HFFc6 (cell line): ENCODE results near the gene BMP8A. TPM values are rescaled to one million over a fixed set of nuclear protein-coding genes. Genes with fewer than 3 reads are reported as not detected.
"Not testable (repeated sequence)": the region's sequence is repeated elsewhere in the genome, so short reads cannot be mapped to it uniquely, and the experiment has no call there.

ENCODE experiments used
- DNase-seq: peaks from one replicate; pipeline ENCODE4 v3.0.0-alpha.2; 2018
- H3K27ac Mint-ChIP-seq: 2 replicates; pipeline ENCODE4 v1.8.0; 2020; ENCODE audit warnings: mild to moderate bottlenecking, mixed read lengths
- H3K27me3 Mint-ChIP-seq: 2 replicates; pipeline ENCODE4 v1.8.0; 2021; ENCODE audit warnings: mild to moderate bottlenecking, moderate library complexity, mixed read lengths; ENCODE audit not compliant: insufficient read depth
- H3K36me3 Mint-ChIP-seq: 2 replicates; pipeline ENCODE4 v1.8.0; 2021; ENCODE audit warnings: low read depth, mixed read lengths
- H3K4me1 Mint-ChIP-seq: 2 replicates; pipeline ENCODE4 v1.8.0; 2020; ENCODE audit warnings: low read depth, mixed read lengths
- H3K4me3 Mint-ChIP-seq: 2 replicates; pipeline ENCODE4 v1.8.0; 2020; ENCODE audit warnings: mild to moderate bottlenecking, moderate library complexity, mixed read lengths
- H3K9me3 Mint-ChIP-seq: 2 replicates; pipeline ENCODE4 v1.8.0; 2020; ENCODE audit warnings: mild to moderate bottlenecking, mixed read lengths
- CTCF ChIP-seq: fragments of 200-600 bp; sonication (generic); IDR thresholded peaks from 2 replicates; pipeline ENCODE4 v1.5.0; 2021; ENCODE audit warnings: antibody characterized with exemption, mild to moderate bottlenecking
- total RNA-seq, 6 experiments: library from RNA; stranded (reverse); fragmentation: NEBNext Ultra II Directional; extraction: Animal tissue kit (Norgen Biotek cat#: 25700); gene quantifications; 2 replicates in 1 of 6; 3 replicates in 5 of 6; pipeline ENCODE4 v1.2.3, GENCODE V29; 2021

BMP8A gene
- total RNA-seq, 6 experiments from 2014 or later = not detected

GRCh38 chr1:39473324-39473723 is 18.1 kb upstream of the BMP8A start:
- no peak for DNase-seq
- Mint-ChIP-seq H3K27ac (no peak overlapping the region; the same call in 1 of the 2 replicates), H3K4me1 (peaks cover 11% of the 10 kb centered on the region; the same call in 1 of the 2 replicates), H3K4me3 (no peak overlapping the region; the same call in 1 of the 2 replicates), H3K27me3 (peaks cover 15% of the 10 kb centered on the region), H3K36me3 (peaks cover 34% of the 10 kb centered on the region), H3K9me3 (no peaks in the 10 kb centered on the region)
- no peak for TF ChIP-seq CTCF

- H3K27me3 Mint-ChIP-seq = peaks cover 11% of the 10 kb centered on the region
- DNase-seq = no peak
- no peak overlapping the region for H3K4me3 Mint-ChIP-seq
- peaks cover 20% of the 10 kb centered on the region; the same call in 1 of the 2 replicates for H3K4me1 Mint-ChIP-seq
- H3K9me3 Mint-ChIP-seq = no peaks in the 10 kb centered on the region
- H3K27ac Mint-ChIP-seq = peak overlapping the region; percentile 19
- peaks cover 30% of the 10 kb centered on the region for H3K36me3 Mint-ChIP-seq
- TF ChIP-seq CTCF = no peak
Observed at GRCh38 chr1:39474810-39475209, 16.6 kb upstream of the BMP8A start.

GRCh38 chr1:39475551-39475950 is 15.9 kb upstream of the BMP8A start:
- Mint-ChIP-seq H3K27me3 (peaks cover 17% of the 10 kb centered on the region), H3K36me3 (peaks cover 35% of the 10 kb centered on the region), H3K27ac (peak overlapping the region; percentile 19; the same call in 1 of the 2 replicates), H3K4me1 (peaks cover 20% of the 10 kb centered on the region; the same call in 1 of the 2 replicates)
- H3K4me3 Mint-ChIP-seq, H3K9me3 Mint-ChIP-seq, DNase-seq: not testable (repeated sequence)

GRCh38 chr1:39478126-39478915 is 13.1 kb upstream of the BMP8A start:
- Mint-ChIP-seq H3K27me3 (peaks cover 20% of the 10 kb centered on the region), H3K4me3 (no peak overlapping the region; the same call in 1 of the 2 replicates), H3K36me3 (peaks cover 27% of the 10 kb centered on the region), H3K9me3 (no peaks in the 10 kb centered on the region), H3K27ac (peak overlapping the region; percentile 70), H3K4me1 (peaks cover 13% of the 10 kb centered on the region; the same call in 1 of the 2 replicates)
- no peak for DNase-seq
- no peak for TF ChIP-seq CTCF

GRCh38 chr1:39481289-39481688 is 10.1 kb upstream of the BMP8A start:
- Mint-ChIP-seq H3K36me3 (peaks cover 31% of the 10 kb centered on the region), H3K4me3 (no peak overlapping the region), H3K27ac (no peak overlapping the region; the same call in 1 of the 2 replicates), H3K9me3 (no peaks in the 10 kb centered on the region), H3K4me1 (peaks cover 13% of the 10 kb centered on the region; the same call in 1 of the 2 replicates), H3K27me3 (peaks cover 22% of the 10 kb centered on the region)
- TF ChIP-seq CTCF = no peak
- DNase-seq = no peak

GRCh38 chr1:39483276-39483675 is 8.2 kb upstream of the BMP8A start:
- H3K4me3 Mint-ChIP-seq = no peak overlapping the region; the same call in 1 of the 2 replicates
- H3K27me3 Mint-ChIP-seq = peaks cover 23% of the 10 kb centered on the region
- no peak for DNase-seq
- H3K9me3 Mint-ChIP-seq = no peaks in the 10 kb centered on the region
- TF ChIP-seq CTCF = no peak
- H3K36me3 Mint-ChIP-seq = peaks cover 31% of the 10 kb centered on the region
- H3K27ac Mint-ChIP-seq = peak overlapping the region; percentile 22; the same call in 1 of the 2 replicates
- H3K4me1 Mint-ChIP-seq = peaks cover 10% of the 10 kb centered on the region; the same call in 1 of the 2 replicates
